ENCODE measurements around the gene L3MBTL4. TPM values are rescaled to one million over a fixed set of nuclear protein-coding genes. Genes with fewer than 3 reads are reported as not detected.
A peak's percentile ranks its signal among the peaks of the same experiment; 100 is the strongest.

Gene L3MBTL4
- total RNA-seq, 1 experiment from 2014 or later, result not detected

DNA sequence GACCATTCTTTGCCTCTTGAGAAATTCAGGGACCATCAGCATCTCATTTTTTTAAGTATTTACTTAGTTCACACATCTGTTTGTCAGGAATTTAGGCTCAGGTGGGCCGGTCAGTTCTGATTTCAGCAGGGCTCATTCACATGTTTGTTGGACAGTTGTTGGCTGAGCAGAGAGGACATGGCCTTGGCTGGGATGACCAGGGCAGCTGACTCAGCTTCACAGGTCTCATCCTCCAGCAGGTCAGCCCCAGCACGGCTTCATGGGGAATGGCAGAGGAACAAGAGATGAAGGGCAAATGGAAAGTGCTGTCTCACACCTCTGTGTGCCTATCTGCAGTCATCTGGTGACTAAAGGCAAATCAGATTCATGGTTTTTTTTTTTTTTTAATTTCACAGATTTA lies 383.3 kb downstream of the L3MBTL4 start:
- no peak for DNase-seq
- Histone ChIP-seq H3K9me3 (no peaks in the 10 kb centered on the region), H3K36me3 (no peaks in the 10 kb centered on the region), H3K27me3 (no peaks in the 10 kb centered on the region), H3K4me3 (no peak overlapping the region)

GRCh38 chr18:6031002-6031401 lies 383.7 kb downstream of the L3MBTL4 start:
- no peak for DNase-seq
- H3K27me3 ChIP-seq, result no peaks in the 10 kb centered on the region
- no peaks in the 10 kb centered on the region for H3K9me3 ChIP-seq
- H3K4me3 ChIP-seq, result no peak overlapping the region
- no peaks in the 10 kb centered on the region for H3K36me3 ChIP-seq

GRCh38 chr18:6024745-6025248 lies 389.9 kb downstream of the L3MBTL4 start:
- DNase-seq, result no peak
- Histone ChIP-seq H3K9me3 (no peaks in the 10 kb centered on the region), H3K36me3 (no peaks in the 10 kb centered on the region), H3K27me3 (no peaks in the 10 kb centered on the region; the same call in 1 of the 2 replicates), H3K4me3 (no peak overlapping the region)

- no peak for DNase-seq
- H3K4me3 ChIP-seq, result no peak overlapping the region
- no peaks in the 10 kb centered on the region for H3K9me3 ChIP-seq
- no peaks in the 10 kb centered on the region; the same call in 1 of the 2 replicates for H3K27me3 ChIP-seq
- no peaks in the 10 kb centered on the region for H3K36me3 ChIP-seq
Observed at GRCh38 chr18:6023551-6023950, 391.2 kb downstream of the L3MBTL4 start.

DNA sequence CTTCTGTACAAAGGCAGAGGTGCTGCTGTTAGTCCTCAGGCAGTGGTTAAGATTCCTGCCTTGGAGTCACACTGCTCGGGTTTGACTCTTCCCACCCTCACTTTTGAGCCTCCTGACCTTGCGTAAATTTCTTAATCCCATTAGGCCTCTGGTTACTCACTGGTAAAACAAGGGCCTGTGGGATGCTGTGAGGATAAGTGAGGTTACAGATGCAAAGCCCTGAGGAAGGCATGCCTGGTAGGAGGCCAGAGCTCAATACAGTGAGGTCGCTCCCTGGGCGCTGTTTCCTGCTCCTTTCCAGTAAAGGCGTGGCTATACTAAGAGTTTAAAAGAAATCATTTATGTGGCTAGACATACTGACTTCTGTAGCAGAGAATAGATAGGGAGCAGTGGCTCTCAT lies 391.9 kb downstream of the L3MBTL4 start:
- Histone ChIP-seq H3K9me3 (no peaks in the 10 kb centered on the region), H3K27me3 (no peaks in the 10 kb centered on the region; the same call in 1 of the 2 replicates), H3K4me3 (no peak overlapping the region), H3K36me3 (no peaks in the 10 kb centered on the region)
- DNase-seq, result peak; percentile 41

DNA sequence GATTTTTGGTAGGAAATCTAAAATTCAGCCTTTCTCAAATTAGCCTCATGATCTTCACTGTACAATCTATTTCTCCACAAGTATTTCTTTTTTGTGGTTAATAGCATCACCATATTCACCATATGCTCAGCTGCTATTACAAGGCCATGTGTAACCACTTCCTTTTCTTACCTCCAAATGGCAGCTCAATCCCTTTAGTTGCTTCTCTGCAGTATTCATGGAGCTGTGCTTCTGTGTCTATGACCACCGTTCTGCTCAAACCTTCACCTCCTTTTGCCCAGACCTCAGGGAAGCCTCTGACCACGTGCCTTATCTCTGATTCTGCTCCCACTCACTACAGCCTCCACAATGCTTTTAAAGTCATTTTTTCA lies 392.7 kb downstream of the L3MBTL4 start:
- Histone ChIP-seq H3K27me3 (no peaks in the 10 kb centered on the region; the same call in 1 of the 2 replicates), H3K9me3 (no peaks in the 10 kb centered on the region), H3K4me3 (no peak overlapping the region), H3K36me3 (no peaks in the 10 kb centered on the region)
- no peak for DNase-seq

DNA sequence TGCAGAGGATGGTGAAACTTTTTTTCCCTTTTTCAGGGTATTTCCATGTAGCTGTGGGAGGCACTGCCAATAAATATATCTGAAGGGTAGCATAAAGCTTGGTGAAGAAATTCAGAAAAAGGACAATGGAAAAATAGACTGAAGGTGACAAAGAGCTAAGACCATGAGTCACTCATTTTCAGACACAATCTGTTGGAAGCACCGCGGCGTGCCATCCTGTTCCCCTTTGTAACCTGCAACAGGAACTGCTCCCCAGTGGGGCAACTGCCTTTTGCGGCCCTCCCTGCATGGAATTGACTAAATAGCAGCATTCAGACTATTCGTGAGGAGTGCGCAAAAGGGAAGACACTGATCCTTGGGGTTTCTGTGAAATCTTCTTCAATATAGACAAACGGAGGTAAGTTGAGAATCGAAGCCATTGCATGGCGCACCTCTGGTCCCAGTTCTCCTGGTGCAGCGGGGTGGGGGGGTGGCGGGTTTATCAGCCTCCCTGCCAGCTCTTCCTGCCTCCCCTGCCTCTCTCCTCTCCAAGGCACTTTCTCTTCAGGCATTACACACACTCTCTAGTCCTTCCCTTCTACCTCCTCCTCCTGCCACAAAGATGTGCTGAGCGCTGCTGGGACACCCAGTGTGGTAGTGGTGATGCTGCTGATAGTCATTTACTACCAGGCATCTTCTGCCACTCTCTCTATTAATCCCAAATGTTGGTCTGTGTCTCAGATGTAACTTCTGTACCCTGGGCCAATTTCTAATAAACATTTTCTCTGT lies 393.2 kb downstream of the L3MBTL4 start:
- Histone ChIP-seq H3K4me3 (no peak overlapping the region), H3K27me3 (no peaks in the 10 kb centered on the region; the same call in 1 of the 2 replicates), H3K9me3 (no peaks in the 10 kb centered on the region), H3K36me3 (no peaks in the 10 kb centered on the region)
- no peak for DNase-seq

- DNase-seq, result no peak
- H3K9me3 ChIP-seq, result no peaks in the 10 kb centered on the region
- H3K4me3 ChIP-seq, result no peak overlapping the region
- no peaks in the 10 kb centered on the region for H3K36me3 ChIP-seq
- no peaks in the 10 kb centered on the region for H3K27me3 ChIP-seq
Observed at GRCh38 chr18:6018671-6019070, 396.0 kb downstream of the L3MBTL4 start.

GRCh38 chr18:6017171-6017570 lies 397.5 kb downstream of the L3MBTL4 start:
- Histone ChIP-seq H3K36me3 (no peaks in the 10 kb centered on the region), H3K4me3 (no peak overlapping the region), H3K9me3 (no peaks in the 10 kb centered on the region), H3K27me3 (no peaks in the 10 kb centered on the region)
- no peak for DNase-seq

- DNase-seq, result no peak
- Histone ChIP-seq H3K36me3 (no peaks in the 10 kb centered on the region), H3K27me3 (no peaks in the 10 kb centered on the region), H3K9me3 (no peaks in the 10 kb centered on the region), H3K4me3 (no peak overlapping the region)
Observed at GRCh38 chr18:6015364-6015763, 399.3 kb downstream of the L3MBTL4 start.

- H3K4me3 ChIP-seq, result no peak overlapping the region
- no peaks in the 10 kb centered on the region for H3K9me3 ChIP-seq
- no peaks in the 10 kb centered on the region for H3K36me3 ChIP-seq
- H3K27me3 ChIP-seq, result no peaks in the 10 kb centered on the region
- peak; percentile 12 for DNase-seq
Observed at GRCh38 chr18:6013171-6013810, 401.4 kb downstream of the L3MBTL4 start.

DNA sequence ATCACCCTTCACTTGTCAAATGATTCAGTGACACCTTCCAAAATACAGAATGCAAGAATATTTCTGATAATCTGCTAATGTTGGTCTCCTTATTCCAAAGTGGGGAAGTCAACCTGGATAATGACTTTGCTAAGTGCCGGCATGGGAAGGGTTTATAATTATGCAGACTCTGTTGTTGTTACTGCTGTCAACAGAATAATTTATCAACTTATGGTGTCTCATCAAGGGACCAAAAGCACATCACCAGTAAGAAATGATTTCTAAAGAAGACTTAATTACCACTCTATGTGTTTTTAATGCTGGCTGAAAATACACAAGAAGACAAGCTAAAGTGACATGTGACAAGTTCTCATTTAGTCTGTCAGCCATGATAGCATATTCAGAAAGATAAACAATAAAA lies 403.8 kb downstream of the L3MBTL4 start:
- Histone ChIP-seq H3K4me3 (no peak overlapping the region), H3K36me3 (no peaks in the 10 kb centered on the region)

GRCh38 chr18:6010284-6010683 lies 404.4 kb downstream of the L3MBTL4 start:
- H3K27me3 ChIP-seq, result no peaks in the 10 kb centered on the region
- no peaks in the 10 kb centered on the region for H3K9me3 ChIP-seq
- H3K4me3 ChIP-seq, result no peak overlapping the region
- no peak for DNase-seq
- no peaks in the 10 kb centered on the region for H3K36me3 ChIP-seq

More for the DNA sequence above, 403.8 kb downstream of the L3MBTL4 start:
- H3K9me3 ChIP-seq, result no peaks in the 10 kb centered on the region
- DNase-seq, result no peak
- H3K27me3 ChIP-seq, result no peaks in the 10 kb centered on the region

DNA sequence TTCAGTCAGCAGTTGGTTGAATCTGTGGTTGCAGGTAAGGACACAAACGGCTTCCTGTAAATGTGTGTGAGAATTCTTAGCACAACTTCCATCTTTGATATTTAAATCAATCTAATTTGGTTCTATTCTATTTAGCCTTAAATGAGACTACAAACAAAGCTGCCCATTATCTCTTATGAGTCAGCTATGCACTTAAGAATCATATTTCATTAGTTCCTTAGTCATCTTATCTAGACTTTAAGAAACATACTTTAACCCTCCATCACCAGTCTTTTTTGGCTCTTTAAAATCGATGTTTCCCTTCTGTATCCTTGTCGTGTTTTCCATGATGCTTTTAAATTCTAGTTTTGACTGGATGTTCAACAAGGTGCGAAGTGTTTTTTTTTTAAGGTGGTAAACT lies 405.0 kb downstream of the L3MBTL4 start:
- H3K9me3 ChIP-seq, result no peaks in the 10 kb centered on the region
- no peaks in the 10 kb centered on the region for H3K36me3 ChIP-seq
- no peak overlapping the region for H3K4me3 ChIP-seq
- no peaks in the 10 kb centered on the region for H3K27me3 ChIP-seq
- no peak for DNase-seq

DNA sequence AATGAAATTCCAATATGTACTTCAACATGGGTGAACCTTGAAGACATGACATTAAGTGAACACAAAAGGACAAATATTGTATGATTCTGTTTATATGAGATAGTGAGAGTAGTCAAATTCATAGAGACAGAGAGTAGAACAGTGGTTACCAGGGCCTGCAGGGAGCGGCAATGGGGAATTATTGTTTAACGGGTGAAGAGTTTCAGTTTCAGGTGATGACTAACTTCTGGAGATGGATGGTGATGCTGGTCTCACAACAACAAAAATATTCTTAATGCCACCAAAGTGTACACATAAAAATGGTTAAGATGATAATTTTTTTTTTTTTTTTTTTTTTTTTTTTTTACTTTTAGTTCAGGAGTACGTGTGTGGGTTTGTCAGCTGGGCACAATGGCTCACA lies 410.0 kb downstream of the L3MBTL4 start:
- Histone ChIP-seq H3K4me3 (no peak overlapping the region), H3K9me3 (no peaks in the 10 kb centered on the region), H3K36me3 (no peaks in the 10 kb centered on the region), H3K27me3 (no peaks in the 10 kb centered on the region)
- no peak for DNase-seq

- Histone ChIP-seq H3K36me3 (no peaks in the 10 kb centered on the region), H3K4me3 (no peak overlapping the region), H3K9me3 (no peaks in the 10 kb centered on the region), H3K27me3 (no peaks in the 10 kb centered on the region)
- DNase-seq, result no peak
Observed at GRCh38 chr18:6004119-6004518, 410.6 kb downstream of the L3MBTL4 start.

GRCh38 chr18:6001867-6002266 lies 412.8 kb downstream of the L3MBTL4 start:
- no peak for DNase-seq
- no peaks in the 10 kb centered on the region for H3K36me3 ChIP-seq
- H3K9me3 ChIP-seq, result no peaks in the 10 kb centered on the region
- no peak overlapping the region for H3K4me3 ChIP-seq
- no peaks in the 10 kb centered on the region for H3K27me3 ChIP-seq

DNA sequence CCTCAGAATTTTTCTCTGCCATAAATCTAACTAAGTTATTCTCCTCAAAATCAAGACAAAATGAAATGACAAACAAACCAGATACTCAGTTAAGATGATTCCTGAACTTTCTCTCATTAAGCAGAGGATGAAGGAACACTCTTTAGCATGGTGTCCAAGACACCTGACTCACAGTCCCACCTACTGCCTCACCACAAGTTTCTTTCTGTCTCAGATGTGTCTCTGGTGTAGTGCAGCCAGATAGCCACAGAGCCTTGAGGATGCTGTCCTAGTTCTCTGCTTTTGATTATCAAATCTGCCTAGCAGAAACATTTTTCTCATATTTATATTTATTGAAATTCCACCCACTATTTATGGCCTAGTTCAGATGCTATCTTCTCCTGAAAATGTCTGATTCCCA lies 415.8 kb downstream of the L3MBTL4 start:
- DNase-seq, result no peak
- H3K9me3 ChIP-seq, result no peaks in the 10 kb centered on the region
- no peaks in the 10 kb centered on the region for H3K27me3 ChIP-seq
- no peaks in the 10 kb centered on the region for H3K36me3 ChIP-seq
- H3K4me3 ChIP-seq, result no peak overlapping the region

Measured in MG63 (cell line).